ENCODE results near the gene C4A.
"Not testable (repeated sequence)": the region's sequence is repeated elsewhere in the genome, so short reads cannot be mapped to it uniquely, and the experiment has no call there.

The C4A gene

GRCh38 chr6:31981744-31982143, at the start of gene C4A:
Gene C4A (plus strand): TSS chr6:31982057. CDS start chr6:31982108, 51 bp downstream.
- H3K36me3 ChIP-seq (ENCODE audit: control insufficient read depth, insufficient read depth, low read length); H3K4me3 ChIP-seq (ENCODE audit: low read length); H3K4me1 ChIP-seq (ENCODE audit: control insufficient read depth, insufficient read depth, low read length); H3K9ac ChIP-seq (ENCODE audit: low read length); H3K9me3 ChIP-seq (ENCODE audit: control insufficient read depth, low read length); H3K27me3 ChIP-seq (ENCODE audit: control insufficient read depth, insufficient read depth, low read length): not testable (repeated sequence)

- H3K4me1 ChIP-seq (ENCODE audit: control insufficient read depth, insufficient read depth, low read length); H3K36me3 ChIP-seq (ENCODE audit: control insufficient read depth, insufficient read depth, low read length): not testable (repeated sequence)
These were observed 49.7 kb upstream of the C4A start for GRCh38 chr6:31932137-31932536.

GRCh38 chr6:31933537-31933936, 48.3 kb upstream of the C4A start:
- no peaks in the 10 kb centered on the region for H3K27me3 ChIP-seq (ENCODE audit: control insufficient read depth, insufficient read depth, low read length)

More at GRCh38 chr6:31932137-31932536, 49.7 kb upstream of the C4A start:
- H3K4me3 ChIP-seq (ENCODE audit: low read length); H3K9me3 ChIP-seq (ENCODE audit: control insufficient read depth, low read length); H3K27me3 ChIP-seq (ENCODE audit: control insufficient read depth, insufficient read depth, low read length); H3K9ac ChIP-seq (ENCODE audit: low read length): not testable (repeated sequence)

GRCh38 chr6:31935021-31935420, 46.8 kb upstream of the C4A start:
- Histone ChIP-seq H3K27me3 (ENCODE audit: control insufficient read depth, insufficient read depth, low read length) (no peaks in the 10 kb centered on the region), H3K4me3 (ENCODE audit: low read length) (no peak overlapping the region), H3K9me3 (ENCODE audit: control insufficient read depth, low read length) (no peaks in the 10 kb centered on the region), H3K4me1 (ENCODE audit: control insufficient read depth, insufficient read depth, low read length) (no peaks in the 10 kb centered on the region), H3K9ac (ENCODE audit: low read length) (no peak overlapping the region), H3K36me3 (ENCODE audit: control insufficient read depth, insufficient read depth, low read length) (no peaks in the 10 kb centered on the region)

More at GRCh38 chr6:31933537-31933936, 48.3 kb upstream of the C4A start:
- Histone ChIP-seq H3K4me1 (ENCODE audit: control insufficient read depth, insufficient read depth, low read length) (no peaks in the 10 kb centered on the region), H3K9ac (ENCODE audit: low read length) (no peak overlapping the region), H3K9me3 (ENCODE audit: control insufficient read depth, low read length) (no peaks in the 10 kb centered on the region), H3K36me3 (ENCODE audit: control insufficient read depth, insufficient read depth, low read length) (no peaks in the 10 kb centered on the region), H3K4me3 (ENCODE audit: low read length) (no peak overlapping the region)

- Histone ChIP-seq H3K27me3 (ENCODE audit: control insufficient read depth, insufficient read depth, low read length) (no peaks in the 10 kb centered on the region), H3K9me3 (ENCODE audit: control insufficient read depth, low read length) (no peaks in the 10 kb centered on the region), H3K9ac (ENCODE audit: low read length) (no peak overlapping the region), H3K36me3 (ENCODE audit: control insufficient read depth, insufficient read depth, low read length) (no peaks in the 10 kb centered on the region), H3K4me1 (ENCODE audit: control insufficient read depth, insufficient read depth, low read length) (no peaks in the 10 kb centered on the region), H3K4me3 (ENCODE audit: low read length) (no peak overlapping the region)
These were observed 46.0 kb upstream of the C4A start for GRCh38 chr6:31935823-31936222.

GRCh38 chr6:31940256-31940664, 41.6 kb upstream of the C4A start:
- Histone ChIP-seq H3K27me3 (ENCODE audit: control insufficient read depth, insufficient read depth, low read length) (no peaks in the 10 kb centered on the region), H3K36me3 (ENCODE audit: control insufficient read depth, insufficient read depth, low read length) (no peaks in the 10 kb centered on the region), H3K9me3 (ENCODE audit: control insufficient read depth, low read length) (no peaks in the 10 kb centered on the region), H3K9ac (ENCODE audit: low read length) (no peak overlapping the region), H3K4me1 (ENCODE audit: control insufficient read depth, insufficient read depth, low read length) (peaks cover 10% of the 10 kb centered on the region), H3K4me3 (ENCODE audit: low read length) (no peak overlapping the region)

- Histone ChIP-seq H3K9me3 (ENCODE audit: control insufficient read depth, low read length) (no peaks in the 10 kb centered on the region), H3K9ac (ENCODE audit: low read length) (no peak overlapping the region), H3K4me1 (ENCODE audit: control insufficient read depth, insufficient read depth, low read length) (peaks cover 21% of the 10 kb centered on the region), H3K36me3 (ENCODE audit: control insufficient read depth, insufficient read depth, low read length) (no peaks in the 10 kb centered on the region), H3K4me3 (ENCODE audit: low read length) (no peak overlapping the region), H3K27me3 (ENCODE audit: control insufficient read depth, insufficient read depth, low read length) (no peaks in the 10 kb centered on the region)
These were observed 38.1 kb upstream of the C4A start for GRCh38 chr6:31943742-31944141.

GRCh38 chr6:31945154-31945506, 36.7 kb upstream of the C4A start:
- Histone ChIP-seq H3K9me3 (ENCODE audit: control insufficient read depth, low read length) (no peaks in the 10 kb centered on the region), H3K4me3 (ENCODE audit: low read length) (peak overlapping the region; percentile 7), H3K9ac (ENCODE audit: low read length) (peak overlapping the region; percentile 67), H3K27me3 (ENCODE audit: control insufficient read depth, insufficient read depth, low read length) (no peaks in the 10 kb centered on the region), H3K36me3 (ENCODE audit: control insufficient read depth, insufficient read depth, low read length) (no peaks in the 10 kb centered on the region), H3K4me1 (ENCODE audit: control insufficient read depth, insufficient read depth, low read length) (peaks cover 21% of the 10 kb centered on the region)

GRCh38 chr6:31945507-31946369, 36.1 kb upstream of the C4A start, which contains the start of gene CFB:
Gene CFB (plus strand): TSS chr6:31946095. CDS start chr6:31946222, 127 bp downstream.
- H3K4me3 ChIP-seq (ENCODE audit: low read length): peak within 1 kb of the TSS; percentile 21
- no peaks in the 10 kb centered on the region for H3K36me3 ChIP-seq (ENCODE audit: control insufficient read depth, insufficient read depth, low read length)
- peak within 1 kb of the TSS; percentile 67 for H3K9ac ChIP-seq (ENCODE audit: low read length)
- no peaks in the 10 kb centered on the region for H3K27me3 ChIP-seq (ENCODE audit: control insufficient read depth, insufficient read depth, low read length)
- peaks cover 21% of the 10 kb centered on the region for H3K4me1 ChIP-seq (ENCODE audit: control insufficient read depth, insufficient read depth, low read length)
- H3K9me3 ChIP-seq (ENCODE audit: control insufficient read depth, low read length): no peaks in the 10 kb centered on the region

GRCh38 chr6:31946370-31946885, 35.4 kb upstream of the C4A start:
- Histone ChIP-seq H3K27me3 (ENCODE audit: control insufficient read depth, insufficient read depth, low read length) (no peaks in the 10 kb centered on the region), H3K4me3 (ENCODE audit: low read length) (peak overlapping the region; percentile 21), H3K9ac (ENCODE audit: low read length) (peak overlapping the region; percentile 67), H3K36me3 (ENCODE audit: control insufficient read depth, insufficient read depth, low read length) (no peaks in the 10 kb centered on the region), H3K4me1 (ENCODE audit: control insufficient read depth, insufficient read depth, low read length) (peaks cover 21% of the 10 kb centered on the region), H3K9me3 (ENCODE audit: control insufficient read depth, low read length) (no peaks in the 10 kb centered on the region)

- Histone ChIP-seq H3K9me3 (ENCODE audit: control insufficient read depth, low read length) (no peaks in the 10 kb centered on the region), H3K4me3 (ENCODE audit: low read length) (no peak overlapping the region), H3K36me3 (ENCODE audit: control insufficient read depth, insufficient read depth, low read length) (no peaks in the 10 kb centered on the region), H3K9ac (ENCODE audit: low read length) (peak overlapping the region; percentile 67), H3K4me1 (ENCODE audit: control insufficient read depth, insufficient read depth, low read length) (peaks cover 21% of the 10 kb centered on the region), H3K27me3 (ENCODE audit: control insufficient read depth, insufficient read depth, low read length) (no peaks in the 10 kb centered on the region)
These were observed 34.7 kb upstream of the C4A start for GRCh38 chr6:31947070-31947675.

GRCh38 chr6:31947864-31948263, 34.0 kb upstream of the C4A start:
- no peak overlapping the region for H3K9ac ChIP-seq (ENCODE audit: low read length)
- no peaks in the 10 kb centered on the region for H3K27me3 ChIP-seq (ENCODE audit: control insufficient read depth, insufficient read depth, low read length)
- no peaks in the 10 kb centered on the region for H3K36me3 ChIP-seq (ENCODE audit: control insufficient read depth, insufficient read depth, low read length)
- no peak overlapping the region for H3K4me3 ChIP-seq (ENCODE audit: low read length)
- no peaks in the 10 kb centered on the region for H3K9me3 ChIP-seq (ENCODE audit: control insufficient read depth, low read length)
- peaks cover 21% of the 10 kb centered on the region for H3K4me1 ChIP-seq (ENCODE audit: control insufficient read depth, insufficient read depth, low read length)

Measured in mucosa of stomach (tissue), 1 donor.